ENCODE data around the gene AOPEP. TPM values are rescaled to one million over a fixed set of nuclear protein-coding genes. Genes with fewer than 3 reads are reported as not detected.

The AOPEP gene
- total RNA-seq, 1 experiment from 2014 or later, result 55.5 TPM

DNA sequence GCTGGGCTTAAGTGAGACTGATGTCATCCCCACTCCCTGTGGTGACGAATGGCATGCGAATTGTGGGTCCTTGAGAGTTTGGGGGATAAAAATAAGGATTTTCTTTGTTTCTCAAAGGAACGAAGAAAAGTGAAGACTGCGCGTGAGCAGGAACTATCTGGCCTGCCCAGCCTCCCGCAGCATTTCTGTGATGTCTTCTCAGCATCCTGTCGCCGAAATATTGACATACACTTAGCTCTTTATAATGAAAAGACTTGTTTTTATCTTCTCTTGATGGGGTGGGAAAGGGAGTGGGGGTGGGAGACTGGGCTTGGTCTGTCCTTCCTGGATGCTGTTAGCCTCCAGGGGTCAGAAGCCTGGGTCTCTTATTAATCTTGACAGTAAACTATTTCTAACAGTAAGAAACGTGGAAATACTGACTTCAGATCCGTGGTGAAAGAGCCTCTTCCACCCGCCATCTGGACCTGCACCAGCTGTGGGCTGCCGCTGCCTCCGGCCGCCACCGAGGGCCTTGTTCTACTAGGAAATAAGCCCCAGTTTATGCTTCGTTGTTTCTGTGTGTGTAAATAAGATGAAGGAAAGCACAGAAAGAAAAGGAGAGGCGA lies 351.4 kb downstream of the AOPEP start:
- in situ Hi-C loops (cut with HindIII; ENCODE audit: low pct_unique_long_range_greater_than_20kb, low sequenced_read_pairs), result no loop called here
- no peak for DNase-seq (ENCODE audit: low read depth)

DNA sequence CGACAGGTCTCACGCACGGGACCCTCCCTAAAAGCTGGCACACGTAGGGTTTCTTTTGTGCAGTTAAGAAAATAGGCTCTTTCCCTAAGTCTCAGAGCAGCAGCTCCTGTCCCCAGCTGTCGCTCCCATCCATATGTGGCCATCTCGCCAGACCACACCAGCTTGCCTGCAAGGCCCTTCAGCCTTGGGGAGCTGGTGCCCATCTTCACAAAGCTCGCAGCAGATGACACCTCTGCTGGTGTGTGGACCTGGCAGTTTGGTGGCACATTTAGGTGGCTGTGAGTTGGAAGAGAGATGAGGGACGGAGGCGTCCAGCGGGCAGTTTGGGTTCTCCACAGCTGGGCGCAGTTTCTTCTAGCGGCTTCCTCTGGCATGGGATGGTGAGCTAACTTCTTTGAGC lies 352.0 kb downstream of the AOPEP start:
- in situ Hi-C loops (cut with HindIII; ENCODE audit: low pct_unique_long_range_greater_than_20kb, low sequenced_read_pairs), result no loop called here
- no peak for DNase-seq (ENCODE audit: low read depth)

DNA sequence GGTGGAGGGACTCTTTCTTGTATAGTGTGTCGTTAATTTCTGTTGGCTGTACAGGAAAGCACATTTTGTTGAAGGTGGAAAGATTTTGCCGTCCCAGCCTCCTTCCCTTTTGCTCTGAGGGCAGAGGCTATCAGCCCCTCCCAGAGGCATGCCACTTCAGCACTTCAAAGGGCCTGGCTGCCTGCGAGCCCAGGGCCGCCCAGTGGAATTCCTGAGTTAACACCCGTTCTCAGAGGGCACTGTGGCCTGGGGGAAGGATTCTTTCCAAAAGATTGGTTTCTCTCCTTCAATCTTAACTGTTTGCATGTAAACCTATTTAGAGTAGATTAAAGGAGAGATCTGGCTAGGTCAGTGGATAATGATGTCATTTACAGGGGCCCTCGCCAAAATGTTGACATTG lies 352.4 kb downstream of the AOPEP start:
- in situ Hi-C loops (cut with HindIII; ENCODE audit: low pct_unique_long_range_greater_than_20kb, low sequenced_read_pairs), result no loop called here

DNA sequence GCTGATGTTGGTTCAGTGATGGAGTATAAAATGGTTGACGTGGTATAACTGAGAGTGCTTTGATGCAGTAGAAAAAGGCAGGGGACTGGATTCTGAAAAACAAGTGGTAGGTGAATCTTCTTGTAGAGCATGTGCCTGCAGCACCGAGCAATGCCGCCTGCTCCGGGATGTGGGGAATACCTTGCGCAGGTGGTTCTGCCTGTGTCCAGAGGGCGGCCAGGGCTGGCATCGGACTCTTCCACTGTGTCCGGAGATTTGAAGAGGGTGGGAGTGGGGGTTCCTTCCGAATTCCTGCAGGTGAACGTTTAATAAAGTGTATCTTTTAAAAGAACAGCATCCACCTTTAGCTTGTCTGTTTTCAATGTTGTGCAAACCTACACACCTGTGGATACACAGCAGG lies 353.0 kb downstream of the AOPEP start:
- no peak for DNase-seq (ENCODE audit: low read depth)
- in situ Hi-C loops (cut with HindIII; ENCODE audit: low pct_unique_long_range_greater_than_20kb, low sequenced_read_pairs), result no loop called here

More for the DNA sequence above, 352.4 kb downstream of the AOPEP start:
- no peak for DNase-seq (ENCODE audit: low read depth)

DNA sequence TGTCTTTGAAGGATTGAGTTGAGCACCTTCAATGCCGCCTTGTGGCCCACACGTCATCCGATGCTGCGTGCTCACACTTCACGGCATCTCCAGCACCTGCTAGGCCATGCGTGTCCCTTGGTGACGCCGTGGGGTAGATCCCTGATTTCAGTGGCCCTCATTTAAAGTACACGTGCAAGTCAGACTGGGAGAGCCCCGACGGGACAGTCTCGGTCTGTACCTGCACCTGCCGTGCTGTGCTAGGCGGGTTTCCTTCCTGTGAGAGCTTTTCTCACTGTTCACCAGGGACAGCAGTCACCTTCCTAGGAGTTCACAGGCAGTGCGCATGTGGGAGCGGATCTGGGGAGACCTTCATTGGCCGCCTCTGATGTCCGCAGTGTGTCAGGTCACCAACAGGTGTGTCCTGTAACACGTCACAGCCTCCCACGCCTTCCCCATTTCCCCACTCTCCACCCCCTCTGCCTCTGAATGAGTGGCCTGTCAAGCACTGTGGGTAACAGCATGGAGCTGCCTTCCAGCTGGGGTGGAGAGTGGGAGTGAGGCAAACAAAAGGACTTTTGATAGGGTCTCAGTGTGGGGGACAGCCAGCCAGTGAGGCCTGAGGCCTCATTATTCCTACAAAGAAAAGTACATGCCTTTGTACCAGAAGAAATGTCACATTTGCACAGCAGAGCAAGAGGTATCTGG lies 354.6 kb downstream of the AOPEP start:
- DNase-seq (ENCODE audit: low read depth), result no peak
- in situ Hi-C loops (cut with HindIII; ENCODE audit: low pct_unique_long_range_greater_than_20kb, low sequenced_read_pairs), result no loop called here

DNA sequence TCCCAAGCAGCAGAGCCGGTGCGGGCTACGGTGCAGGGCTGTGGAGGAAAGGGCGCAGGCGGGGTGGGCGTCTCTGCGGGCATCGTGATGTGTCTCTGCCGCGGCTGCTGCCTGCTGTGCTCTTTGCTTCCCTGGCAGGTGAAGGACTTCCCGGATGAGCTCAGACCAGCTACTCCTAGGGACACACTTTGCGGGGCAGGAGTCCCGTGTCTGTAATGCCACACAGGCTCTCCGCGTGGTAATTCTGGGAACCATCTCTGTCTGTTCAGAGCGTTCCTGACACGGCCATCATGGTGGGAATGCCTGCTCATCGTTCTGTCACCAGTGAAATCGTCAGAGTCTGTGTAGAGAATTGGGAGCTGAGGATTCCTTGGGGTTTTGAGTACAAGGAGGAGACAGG lies 355.5 kb downstream of the AOPEP start:
- in situ Hi-C loops (cut with HindIII; ENCODE audit: low pct_unique_long_range_greater_than_20kb, low sequenced_read_pairs), result no loop called here
- DNase-seq (ENCODE audit: low read depth), result no peak

DNA sequence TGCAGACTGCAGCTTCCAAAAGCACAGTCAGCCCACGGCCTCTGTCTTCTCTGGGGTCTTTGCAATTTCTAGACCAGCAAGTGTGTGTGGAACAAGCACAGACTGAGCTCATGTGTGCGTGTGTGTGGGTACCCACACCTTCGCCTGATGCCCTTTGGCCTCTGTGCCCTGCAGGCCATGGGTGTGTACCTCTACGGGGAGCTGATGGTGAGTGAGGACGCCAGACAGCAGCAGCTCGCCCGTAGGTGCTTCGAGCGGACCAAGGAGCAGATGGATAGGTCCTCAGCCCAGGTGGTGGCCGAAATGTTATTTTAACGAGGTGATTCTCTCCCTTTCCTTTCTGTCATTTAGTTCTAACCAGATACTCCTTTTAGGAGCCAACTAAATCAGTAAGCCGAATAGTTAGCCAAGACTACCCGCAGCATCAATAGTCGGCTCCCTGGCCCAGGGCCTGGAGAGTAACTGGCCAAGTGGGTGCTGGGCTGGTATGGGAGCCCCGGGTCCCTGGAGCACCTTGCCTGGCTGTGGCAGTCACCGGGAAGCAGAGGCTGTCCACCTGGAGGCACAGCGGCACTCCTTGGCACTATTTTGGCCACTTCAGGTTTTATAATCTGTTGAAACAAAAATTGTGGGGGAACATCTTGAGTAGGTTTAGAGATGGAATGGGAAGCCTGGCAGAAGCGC lies 356.0 kb downstream of the AOPEP start:
- in situ Hi-C loops (cut with HindIII; ENCODE audit: low pct_unique_long_range_greater_than_20kb, low sequenced_read_pairs), result no loop called here
- no peak for DNase-seq (ENCODE audit: low read depth)

DNA sequence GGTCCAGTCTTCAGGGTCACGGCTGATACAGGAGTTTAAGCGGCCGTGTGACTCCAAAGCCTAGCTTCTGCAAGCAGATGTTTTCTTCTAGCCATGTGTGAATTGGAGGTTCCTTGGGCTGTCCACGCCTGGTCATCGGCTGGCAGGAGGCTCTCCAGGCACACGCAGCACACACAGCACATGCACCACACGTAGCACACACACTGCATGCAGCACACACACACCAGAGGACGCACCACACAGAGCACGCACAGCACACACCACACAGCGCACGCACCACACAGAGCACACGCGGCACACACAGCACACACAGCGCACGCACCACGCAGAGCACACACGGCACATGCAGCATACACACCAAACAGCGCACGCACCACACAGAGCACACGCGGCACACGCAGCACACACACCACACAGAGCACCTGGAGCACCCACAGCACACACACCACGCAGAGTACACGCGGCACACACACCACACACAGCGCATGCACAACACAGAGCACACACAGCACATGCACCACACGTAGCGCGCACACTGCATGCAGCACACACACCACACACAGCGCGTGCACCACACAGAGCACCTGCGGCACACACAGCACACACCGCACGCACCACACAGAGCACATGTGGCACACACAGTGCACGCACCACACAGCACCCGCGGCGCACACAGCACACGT lies 356.7 kb downstream of the AOPEP start:
- in situ Hi-C loops (cut with HindIII; ENCODE audit: low pct_unique_long_range_greater_than_20kb, low sequenced_read_pairs), result no loop called here

DNA sequence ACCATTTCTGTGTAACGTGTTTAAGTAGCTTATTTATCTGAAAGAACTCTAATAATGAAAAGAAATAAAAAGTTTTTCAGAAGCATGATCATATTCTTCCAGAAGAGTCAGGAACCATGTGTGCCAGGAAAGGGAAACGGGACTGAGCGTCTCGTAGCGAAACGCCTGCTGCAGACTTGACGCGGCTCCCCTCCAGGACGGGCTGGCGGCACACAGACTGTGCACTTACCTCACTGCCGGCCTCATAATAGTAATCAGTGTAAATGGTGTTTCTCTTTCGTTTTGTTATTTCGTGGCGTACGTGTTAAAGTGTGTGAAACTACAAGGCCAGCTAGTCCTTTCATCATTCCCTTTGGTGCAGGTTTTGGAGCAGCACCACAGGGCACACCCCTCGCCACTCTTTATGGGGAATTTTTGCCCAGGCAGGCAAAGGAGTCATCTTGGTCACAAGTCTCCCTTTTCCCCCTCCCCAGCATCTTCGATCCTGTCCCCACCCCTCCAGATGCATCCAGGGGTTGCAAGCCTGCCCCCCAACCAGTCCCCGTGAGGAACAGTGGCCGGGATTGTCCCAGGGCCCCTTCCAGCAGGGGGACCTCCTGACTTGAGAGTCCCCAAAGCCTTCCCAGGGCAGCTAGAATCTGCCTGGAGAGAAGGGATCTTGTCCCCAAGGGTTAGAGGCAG lies 357.9 kb downstream of the AOPEP start:
- no peak for DNase-seq (ENCODE audit: low read depth)
- in situ Hi-C loops (cut with HindIII; ENCODE audit: low pct_unique_long_range_greater_than_20kb, low sequenced_read_pairs), result no loop called here

More for the DNA sequence above, 356.7 kb downstream of the AOPEP start:
- DNase-seq (ENCODE audit: low read depth), result no peak

DNA sequence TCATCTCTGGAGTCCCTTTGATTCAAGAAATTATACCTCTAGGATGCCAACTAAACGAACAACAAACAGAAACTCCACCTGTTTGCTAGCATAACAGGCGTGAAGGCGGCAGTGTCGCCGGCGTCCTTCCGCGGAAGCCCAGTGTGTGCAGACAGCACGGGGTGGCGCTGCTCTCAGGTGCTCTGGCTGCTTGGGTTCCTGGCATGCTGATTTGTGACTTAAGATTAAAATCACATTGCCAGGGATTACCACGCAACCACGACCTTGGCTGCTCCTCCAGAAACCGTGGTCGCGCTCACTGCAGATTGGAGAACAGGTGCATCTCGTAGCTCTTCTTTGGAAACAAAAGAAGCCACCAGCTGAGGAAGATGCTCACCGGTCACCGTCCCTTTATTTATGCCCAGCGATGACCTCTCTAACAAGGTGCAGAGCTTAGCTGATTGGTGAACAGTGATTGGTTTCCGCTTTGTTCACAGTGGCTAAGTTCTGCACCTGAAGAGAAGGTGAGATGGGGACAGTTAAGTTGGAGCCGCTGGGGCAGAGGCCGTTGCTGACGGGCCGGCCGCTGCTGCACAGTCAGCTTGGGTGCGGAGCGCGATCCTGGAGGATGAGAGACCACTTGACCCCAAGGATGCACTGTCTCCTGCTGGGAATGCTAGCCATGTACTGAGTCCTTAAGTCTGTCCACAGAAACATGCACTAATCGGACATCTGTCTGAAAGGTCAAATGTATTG lies 358.7 kb downstream of the AOPEP start:
- no peak for DNase-seq (ENCODE audit: low read depth)
- in situ Hi-C loops (cut with HindIII; ENCODE audit: low pct_unique_long_range_greater_than_20kb, low sequenced_read_pairs), result no loop called here

DNA sequence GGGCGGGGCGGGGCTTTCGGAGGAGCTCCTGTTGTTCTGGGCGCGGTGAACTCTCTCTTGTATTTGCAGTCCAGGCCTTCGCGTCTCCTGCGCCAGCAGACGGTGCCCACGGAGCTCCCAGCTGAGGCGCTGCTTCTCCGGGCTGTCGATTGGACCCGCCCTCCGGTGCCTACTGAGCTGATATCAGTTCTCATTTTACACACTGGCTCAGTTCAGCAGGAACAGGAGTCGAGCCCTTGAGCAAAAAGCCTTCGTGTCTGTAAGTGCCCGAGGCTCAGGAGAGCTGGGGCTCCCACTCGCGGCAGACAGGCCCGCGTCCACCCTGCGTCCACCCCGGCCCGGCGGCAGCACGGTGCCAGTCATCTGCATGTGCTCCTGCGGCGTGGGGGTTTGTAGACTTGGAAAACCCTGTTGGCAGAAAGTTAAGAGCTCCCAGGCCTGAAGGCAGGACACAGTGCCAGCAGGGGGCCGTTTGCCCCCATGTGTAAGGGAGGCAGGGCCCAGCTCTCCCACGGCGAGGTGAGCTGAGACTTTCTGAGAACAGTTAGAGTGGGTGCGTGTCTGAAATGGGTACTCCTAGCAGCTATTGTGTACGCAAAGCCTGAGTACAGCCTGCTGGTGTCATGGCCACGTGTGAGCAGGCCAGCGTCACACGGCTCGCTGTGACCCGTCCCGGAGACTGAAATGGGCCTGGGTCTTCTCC lies 359.5 kb downstream of the AOPEP start:
- in situ Hi-C loops (cut with HindIII; ENCODE audit: low pct_unique_long_range_greater_than_20kb, low sequenced_read_pairs), result no loop called here
- no peak for DNase-seq (ENCODE audit: low read depth)

DNA sequence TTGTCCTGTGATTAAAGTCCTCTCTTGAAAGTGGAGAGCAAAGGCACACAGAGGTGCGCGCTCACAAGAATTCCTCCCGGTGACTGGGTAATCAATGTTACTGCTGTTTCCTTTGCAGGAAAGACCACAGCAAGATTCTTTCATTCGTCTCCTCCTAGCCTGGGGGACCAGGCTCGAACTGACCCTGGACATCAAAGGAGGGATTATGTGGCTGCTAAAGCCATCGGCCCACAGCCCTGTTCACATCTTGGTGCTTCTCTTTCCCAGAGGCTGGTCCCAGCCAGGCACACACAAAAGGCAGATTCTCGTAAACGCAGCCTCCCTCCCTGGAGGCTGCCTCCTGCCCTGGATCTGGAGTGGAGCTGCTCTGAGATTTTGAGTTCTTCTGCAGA lies 360.1 kb downstream of the AOPEP start:
- no peak for DNase-seq (ENCODE audit: low read depth)
- in situ Hi-C loops (cut with HindIII; ENCODE audit: low pct_unique_long_range_greater_than_20kb, low sequenced_read_pairs), result no loop called here

DNA sequence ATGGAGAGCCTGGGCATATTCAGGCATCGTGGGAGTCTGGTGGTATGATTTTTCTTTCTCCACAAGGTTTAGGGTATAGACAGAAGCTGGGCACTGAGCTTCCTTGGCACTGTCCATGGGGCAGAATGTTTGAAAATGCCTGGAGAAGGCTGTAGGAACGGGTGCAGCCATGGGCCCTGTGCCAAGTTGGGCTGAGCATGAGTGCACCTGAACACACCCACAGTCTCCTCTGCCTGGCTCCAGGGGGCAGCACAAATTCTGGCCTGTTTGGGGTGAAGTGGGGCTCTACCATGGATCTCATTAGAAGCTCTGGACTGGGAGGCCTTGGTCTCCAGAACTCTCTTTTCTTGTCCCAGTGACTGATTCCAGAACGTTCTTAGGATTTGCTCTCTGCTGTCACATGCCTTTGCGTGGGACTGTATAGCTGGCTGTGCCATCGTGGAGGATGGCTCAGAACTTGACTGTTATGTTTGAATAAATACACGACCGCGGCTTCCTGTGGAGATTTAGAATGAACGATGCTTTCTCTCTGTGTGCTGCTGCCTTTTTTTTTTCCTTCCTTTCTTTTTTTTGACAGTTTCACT lies 361.3 kb downstream of the AOPEP start:
- no peak for DNase-seq (ENCODE audit: low read depth)
- in situ Hi-C loops (cut with HindIII; ENCODE audit: low pct_unique_long_range_greater_than_20kb, low sequenced_read_pairs), result no loop called here

DNA sequence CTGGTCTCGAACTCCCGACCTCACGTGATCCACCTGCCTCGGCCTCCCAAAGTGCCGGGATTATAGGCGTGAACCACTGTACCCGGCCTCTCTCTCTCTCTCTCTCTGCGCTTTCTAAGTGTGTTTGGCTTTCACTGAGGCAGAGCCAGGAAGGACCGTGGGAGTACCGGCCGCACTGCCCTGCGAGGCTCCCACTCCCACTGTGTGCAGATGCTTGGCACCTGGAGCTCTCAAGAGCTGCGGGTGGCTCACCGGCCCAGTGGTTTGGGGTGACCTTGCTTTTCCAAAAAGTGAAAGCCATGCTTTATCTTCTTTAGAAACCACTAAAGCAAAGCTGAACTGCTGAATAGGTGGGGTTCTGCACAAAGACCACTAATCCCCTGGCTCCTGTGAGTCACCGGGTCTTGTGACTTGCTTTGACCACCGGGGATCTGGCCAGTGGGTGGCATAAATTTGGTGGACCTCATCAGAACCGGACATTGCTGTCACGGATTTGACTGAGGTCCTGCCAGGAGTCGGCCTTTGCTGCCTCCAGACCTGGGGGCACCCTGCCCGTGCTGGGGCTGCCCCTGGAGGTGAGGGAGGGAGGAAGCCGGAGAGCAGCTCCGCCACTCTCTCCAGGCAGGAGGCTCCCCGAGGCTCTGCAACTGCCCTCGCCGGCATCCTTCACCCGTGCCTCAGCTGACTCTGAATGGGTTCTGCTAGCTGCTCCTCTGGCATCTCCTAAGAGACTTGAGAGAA lies 362.1 kb downstream of the AOPEP start:
- DNase-seq (ENCODE audit: low read depth), result no peak
- in situ Hi-C loops (cut with HindIII; ENCODE audit: low pct_unique_long_range_greater_than_20kb, low sequenced_read_pairs), result no loop called here

DNA sequence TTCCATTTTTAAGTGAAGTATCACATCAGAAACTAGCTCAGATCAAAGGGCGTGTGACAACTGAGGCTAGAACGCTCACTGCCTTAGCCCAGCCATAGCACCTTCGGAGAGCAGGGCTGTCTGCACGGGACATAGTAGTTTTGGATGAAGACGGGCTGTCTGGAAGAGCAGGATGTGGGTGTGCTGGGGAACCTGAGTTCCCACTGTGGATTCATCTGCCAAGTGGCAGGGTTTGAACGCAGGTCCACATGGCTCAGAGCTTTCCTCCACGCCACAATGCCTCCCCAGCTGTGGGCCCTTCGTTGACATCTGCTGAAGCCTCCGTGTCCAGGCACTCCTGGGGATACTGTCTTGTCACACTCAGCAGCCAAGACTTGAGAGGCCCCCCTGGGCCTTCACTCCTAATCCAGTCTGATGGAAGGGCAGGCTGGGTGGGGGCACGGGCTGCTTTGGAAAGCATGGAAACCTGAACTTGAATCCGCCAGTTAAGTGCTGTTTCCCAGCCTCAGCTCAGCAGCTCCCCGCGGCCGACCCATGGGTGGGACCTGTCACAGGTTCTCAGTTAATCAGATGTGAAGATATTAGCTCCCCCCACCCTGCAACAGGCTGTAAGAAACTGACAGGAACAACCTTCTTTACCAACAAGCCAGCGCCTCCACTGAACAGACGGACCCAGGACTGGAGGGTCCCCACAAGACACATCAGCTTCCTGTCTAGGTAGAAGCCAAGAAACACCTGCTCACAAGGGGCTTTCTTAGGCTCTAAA lies 362.9 kb downstream of the AOPEP start:
- in situ Hi-C loops (cut with HindIII; ENCODE audit: low pct_unique_long_range_greater_than_20kb, low sequenced_read_pairs), result no loop called here
- no peak for DNase-seq (ENCODE audit: low read depth)
